Fibroblast of villous mesenchyme (primary cell): ENCODE data around the gene STRN4. TPM values are rescaled to one million over a fixed set of nuclear protein-coding genes. Genes with fewer than 3 reads are reported as not detected.
"Not testable (repeated sequence)": the region's sequence is repeated elsewhere in the genome, so short reads cannot be mapped to it uniquely, and the experiment has no call there.

Experiments
- DNase-seq: peaks from one replicate; pipeline ENCODE4 v3.0.0-alpha.2; 2010; ENCODE audit warnings: low read depth
- H3K4me3 ChIP-seq: 2 replicates; pipeline ENCODE4 v1.5.1; 2011; ENCODE audit warnings: low read depth, mild to moderate bottlenecking, low read length
- total RNA-seq: library from RNA; depleted of rRNA; stranded (reverse); fragments of >200 nt; gene quantifications from 2 replicates; pipeline ENCODE4 v1.2.3, GENCODE V29; 2012
- TF ChIP-seq, protein P1 (sequence below): IDR thresholded peaks from 2 replicates; pipeline ENCODE4 v1.5.1; 2012; ENCODE audit warnings: low read depth, mild to moderate bottlenecking, low read length; ENCODE audit not compliant: insufficient read depth

STRN4 gene
- total RNA-seq, 1 donor, result 66.5 TPM

DNA sequence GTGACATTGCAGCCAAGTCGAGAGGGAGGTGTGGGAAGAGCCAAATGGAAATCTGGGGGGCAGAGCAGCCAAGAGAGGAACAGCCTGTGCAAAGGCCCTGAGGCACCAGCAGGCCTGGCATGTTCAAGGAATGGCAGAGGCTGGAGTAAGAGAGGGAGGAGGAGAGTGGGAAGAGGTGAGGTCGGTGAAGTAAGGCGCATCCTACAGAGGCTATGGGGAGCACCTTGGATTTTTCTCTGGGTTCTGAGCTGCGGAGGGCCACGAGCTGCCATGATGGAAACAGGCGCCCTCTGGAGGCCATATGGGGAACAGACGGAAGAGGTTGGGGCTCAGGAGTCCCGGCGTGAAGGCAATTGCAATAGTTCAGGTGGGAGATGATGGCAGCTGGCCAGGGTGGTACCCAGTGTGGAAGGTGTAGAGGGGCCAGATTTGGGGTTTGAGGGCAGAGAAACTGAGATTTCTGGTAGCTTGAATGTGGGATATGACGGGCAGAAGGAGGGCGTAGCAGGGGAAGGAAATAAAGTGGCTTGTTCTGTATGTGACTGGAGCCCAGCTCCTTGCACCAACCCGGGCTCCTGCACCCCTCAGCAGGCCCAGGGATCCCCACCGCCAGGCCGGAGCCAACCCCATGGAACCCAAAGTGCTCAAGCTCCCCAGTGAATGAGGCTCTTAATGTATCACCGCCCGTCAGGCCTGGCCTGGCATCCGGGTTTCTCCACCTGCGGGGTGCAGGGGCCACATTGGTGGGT, 20.5 kb upstream of the STRN4 start:
- no peak for DNase-seq
- H3K4me3 ChIP-seq, result no peak overlapping the region
- TF ChIP-seq, protein P1, sequence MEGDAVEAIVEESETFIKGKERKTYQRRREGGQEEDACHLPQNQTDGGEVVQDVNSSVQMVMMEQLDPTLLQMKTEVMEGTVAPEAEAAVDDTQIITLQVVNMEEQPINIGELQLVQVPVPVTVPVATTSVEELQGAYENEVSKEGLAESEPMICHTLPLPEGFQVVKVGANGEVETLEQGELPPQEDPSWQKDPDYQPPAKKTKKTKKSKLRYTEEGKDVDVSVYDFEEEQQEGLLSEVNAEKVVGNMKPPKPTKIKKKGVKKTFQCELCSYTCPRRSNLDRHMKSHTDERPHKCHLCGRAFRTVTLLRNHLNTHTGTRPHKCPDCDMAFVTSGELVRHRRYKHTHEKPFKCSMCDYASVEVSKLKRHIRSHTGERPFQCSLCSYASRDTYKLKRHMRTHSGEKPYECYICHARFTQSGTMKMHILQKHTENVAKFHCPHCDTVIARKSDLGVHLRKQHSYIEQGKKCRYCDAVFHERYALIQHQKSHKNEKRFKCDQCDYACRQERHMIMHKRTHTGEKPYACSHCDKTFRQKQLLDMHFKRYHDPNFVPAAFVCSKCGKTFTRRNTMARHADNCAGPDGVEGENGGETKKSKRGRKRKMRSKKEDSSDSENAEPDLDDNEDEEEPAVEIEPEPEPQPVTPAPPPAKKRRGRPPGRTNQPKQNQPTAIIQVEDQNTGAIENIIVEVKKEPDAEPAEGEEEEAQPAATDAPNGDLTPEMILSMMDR, result peak; percentile 71

DNA sequence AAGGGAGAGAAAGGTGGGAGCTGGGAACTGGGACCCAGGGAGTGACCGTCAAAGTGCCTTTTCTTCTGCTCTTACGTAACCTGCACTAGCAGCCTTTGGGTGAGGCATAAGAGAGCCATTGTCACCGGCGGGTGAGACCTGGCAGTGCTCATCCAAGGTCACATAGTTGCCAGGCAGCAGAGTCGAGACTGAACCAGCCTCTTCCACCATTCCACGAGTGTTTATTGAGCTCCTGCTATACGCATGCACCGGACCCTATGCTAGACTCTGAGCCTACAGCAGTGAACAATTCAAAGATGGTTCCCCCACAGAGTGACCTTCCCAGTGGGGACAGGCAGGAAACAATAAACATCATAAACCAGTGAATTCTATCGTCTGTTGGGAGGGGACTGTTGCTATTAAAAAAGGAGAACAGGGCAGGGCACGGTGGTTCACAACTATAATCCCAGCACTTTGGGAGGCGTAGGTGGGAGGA, 18.6 kb upstream of the STRN4 start:
- no peak for DNase-seq
- no peak overlapping the region for H3K4me3 ChIP-seq
- TF ChIP-seq, protein P1, result no peak

DNA sequence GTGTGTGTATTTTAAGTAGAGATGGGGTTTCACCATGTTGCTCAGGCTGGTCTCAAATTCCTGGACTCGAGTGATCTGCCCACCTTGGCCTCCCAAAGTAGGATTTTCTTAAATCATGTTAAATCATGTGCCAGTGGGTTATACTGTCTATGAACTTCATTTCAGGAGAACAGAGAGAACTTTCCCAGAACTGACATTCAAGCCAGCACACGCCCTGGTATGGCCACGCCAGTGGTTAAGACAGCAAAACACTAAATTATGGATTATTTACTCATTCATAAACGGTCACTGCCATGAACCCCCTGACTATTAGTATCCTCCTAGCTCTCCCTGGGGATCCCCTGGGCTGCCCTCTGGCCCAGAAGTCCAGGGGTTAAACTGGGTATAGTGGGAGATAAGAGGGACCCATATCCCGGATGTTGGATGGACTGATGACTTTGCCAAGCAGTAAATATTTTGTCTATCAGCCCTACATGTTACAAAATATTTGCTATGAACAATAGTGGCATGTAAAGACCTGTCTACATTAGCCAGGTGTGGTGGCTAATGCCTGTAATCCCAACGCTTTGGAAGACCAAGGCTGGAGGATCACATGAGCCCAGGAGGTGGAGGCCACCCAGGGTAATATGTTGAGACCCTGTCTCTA, 16.1 kb upstream of the STRN4 start:
- TF ChIP-seq, protein P1, result no peak
- DNase-seq, result no peak
- no peak overlapping the region for H3K4me3 ChIP-seq

DNA sequence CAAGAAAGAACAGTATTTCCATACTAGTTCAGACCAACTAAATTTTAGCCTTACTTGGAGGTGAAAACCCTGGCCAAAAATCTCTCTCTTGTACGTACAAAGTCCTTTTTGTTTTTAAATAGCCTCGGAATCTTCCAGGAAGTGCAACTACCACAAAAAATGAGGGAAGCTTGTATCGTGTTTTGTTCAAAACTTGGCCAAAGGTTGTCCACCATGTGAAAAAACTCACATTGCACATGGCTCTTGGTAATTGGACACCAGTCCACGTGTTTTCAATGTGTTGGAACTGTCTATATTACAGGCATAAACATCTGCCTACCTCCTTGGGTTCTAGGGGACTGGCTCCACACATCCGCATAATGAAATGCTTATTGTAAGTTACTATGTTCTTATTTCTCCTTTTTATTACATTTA, 15.2 kb upstream of the STRN4 start:
- peak; percentile 68 for DNase-seq
- H3K4me3 ChIP-seq, result no peak overlapping the region
- TF ChIP-seq, protein P1, result no peak

DNA sequence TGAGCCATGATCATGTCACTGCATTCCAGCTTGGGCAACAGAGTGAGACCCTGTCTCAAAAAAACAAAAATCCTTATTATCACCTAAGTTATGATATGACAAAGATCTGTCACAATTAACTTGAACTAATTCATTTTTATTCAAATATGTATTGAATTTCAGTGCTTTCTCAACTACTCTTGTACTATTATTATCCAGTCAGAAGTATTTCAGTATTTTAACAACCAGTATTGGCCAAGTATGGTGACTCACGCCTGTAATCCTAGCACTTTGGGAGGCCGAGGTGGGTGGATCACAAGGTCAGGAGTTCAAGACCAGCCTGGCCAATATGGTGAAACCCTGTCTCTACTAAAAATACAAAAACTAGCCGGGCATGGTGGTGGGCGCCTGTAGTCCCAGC, 14.6 kb upstream of the STRN4 start:
- DNase-seq, result peak; percentile 38
- not testable (repeated sequence) for H3K4me3 ChIP-seq

DNA sequence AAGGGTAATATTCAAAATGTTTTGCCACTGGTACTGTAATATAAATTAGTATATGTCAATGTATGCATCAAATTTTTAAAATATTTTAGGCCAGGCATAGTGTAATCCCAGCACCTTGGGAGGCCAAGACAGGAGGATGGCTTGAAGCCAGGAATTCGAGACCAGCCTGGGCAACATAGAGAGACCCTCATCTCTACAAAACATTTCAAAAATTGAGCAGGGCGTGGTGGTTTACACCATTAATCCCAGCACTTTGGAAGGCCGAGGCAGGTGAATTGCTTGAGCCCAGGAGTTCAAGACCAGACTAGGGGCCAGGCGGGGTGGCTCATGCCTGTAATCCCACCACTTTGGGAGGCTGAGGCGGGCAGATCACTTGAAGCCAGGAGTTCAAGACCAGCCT, 14.1 kb upstream of the STRN4 start:
- no peak for DNase-seq
- H3K4me3 ChIP-seq, result no peak overlapping the region
- TF ChIP-seq, protein P1, result no peak

DNA sequence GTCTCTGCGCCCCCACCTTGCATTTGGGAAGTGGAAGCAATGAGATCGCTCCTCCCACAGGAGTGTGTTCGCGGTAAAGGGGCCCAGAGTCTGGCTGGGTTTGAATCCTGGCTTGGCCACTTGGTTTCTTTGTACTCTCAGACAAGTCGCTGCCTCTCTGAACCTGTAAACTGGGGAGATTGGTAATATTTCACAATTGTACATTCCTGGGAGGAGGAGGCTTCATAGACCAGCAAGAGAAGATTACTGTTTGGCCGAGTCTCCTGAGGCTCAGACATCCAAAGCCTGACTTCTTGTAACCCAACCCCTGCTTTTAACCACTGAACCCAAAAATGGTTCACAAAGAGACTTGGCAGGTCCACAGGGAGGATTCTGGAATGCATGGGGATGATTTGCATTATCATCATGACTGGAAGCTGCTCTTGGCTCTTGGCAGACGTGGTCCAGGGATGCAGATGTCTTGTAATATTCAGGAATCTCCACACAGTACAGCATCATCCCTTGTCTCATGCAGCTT, 13.6 kb upstream of the STRN4 start:
- TF ChIP-seq, protein P1, result no peak
- H3K4me3 ChIP-seq, result no peak overlapping the region
- DNase-seq, result peak; percentile 87
